K562 (cell line): ENCODE measurements around the gene SDC3. TPM values are rescaled to one million over a fixed set of nuclear protein-coding genes. Genes with fewer than 3 reads are reported as not detected.

Source experiments
- NR0B1 ChIP-seq: fragments of 450-650 bp; IDR thresholded peaks from one replicate; pipeline ENCODE4 v1.6.1; 2018; ENCODE audit warnings: mild to moderate bottlenecking, moderate library complexity; ENCODE audit not compliant: partially characterized antibody
- NR4A1 ChIP-seq, 2 experiments: fragments of 250-450 bp in 1 of 2; fragments of 450-650 bp in 1 of 2; sonication (Bioruptor Pico) in 1 of 2; IDR thresholded peaks; 2 replicates each; pipeline versions ENCODE4 v1.4.0 to v1.6.1; 2016 to 2020; ENCODE audit warnings: mild to moderate bottlenecking in 2 of 2, missing compliant biosample characterization in 1 of 2, missing genetic modification characterization in 1 of 2, moderate library complexity in 1 of 2
- PML ChIP-seq: IDR thresholded peaks from 2 replicates; pipeline ENCODE4 v1.6.1; 2012; ENCODE audit warnings: low read length, inconsistent platforms
- PTBP1 ChIP-seq: fragments of 200-400 bp; formaldehyde crosslinking; IDR thresholded peaks from 2 replicates; pipeline ENCODE4 v1.6.1; 2017; ENCODE audit warnings: low read depth, low read length
- RCOR1 ChIP-seq, 2 experiments: IDR thresholded peaks; 2 replicates each; pipeline ENCODE4 v1.6.1; 2012; ENCODE audit warnings: low read depth in 2 of 2, low read length in 2 of 2, borderline replicate concordance in 1 of 2, improper control_type of control experiment in 1 of 2
- SLC30A9 ChIP-seq: fragments of 250-450 bp; sonication (Bioruptor Pico); IDR thresholded peaks from 2 replicates; pipeline ENCODE4 v1.8.0; 2022; ENCODE audit warnings: mild to moderate bottlenecking, moderate library complexity
- SMAD4 ChIP-seq: fragments of 250-450 bp; sonication (Bioruptor Pico); conservative IDR thresholded peaks from 2 replicates; pipeline ENCODE4 v1.8.0; 2021; ENCODE audit warnings: inconsistent platforms, mild to moderate bottlenecking, moderate library complexity
- USF1 ChIP-seq: sonication (generic); formaldehyde crosslinking; IDR thresholded peaks from 2 replicates; pipeline ENCODE4 v1.9.0; 2022; ENCODE audit warnings: mild to moderate bottlenecking, missing genetic modification reagents
- ZBTB17 ChIP-seq: fragments of 450-650 bp; formaldehyde crosslinking; IDR thresholded peaks from 2 replicates; pipeline ENCODE4 v1.4.0; 2020; ENCODE audit warnings: mild to moderate bottlenecking
- ZNF407 ChIP-seq: fragments of 450-650 bp; IDR thresholded peaks from 2 replicates; pipeline ENCODE4 v1.6.1; 2016; ENCODE audit warnings: low read depth
- ZNF717 ChIP-seq: fragments of 250-450 bp; sonication (Bioruptor Pico); IDR thresholded peaks from 2 replicates; pipeline ENCODE4 v1.5.0; 2021
- polyA plus RNA-seq, 8 experiments: library from polyadenylated mRNA; depleted of rRNA in 4 of 8; stranded (reverse) in 5 of 8; unstranded in 3 of 8; fragments of >200 nt; fragmentation: Nextera tagmentation in 2 of 8; fragmentation: Illumina TruSeq in 1 of 8; extraction: Ambion mirVana in 2 of 8; extraction: Trizol in 1 of 8; gene quantifications; 2 replicates each; pipeline versions ENCODE4 v1.2.1 to v1.2.3, GENCODE V29; 2011 to 2014; ENCODE audit warnings: inconsistent platforms in 1 of 8, missing spikeins in 1 of 8
- total RNA-seq, 7 experiments: library from RNA; depleted of rRNA in 6 of 7; stranded (reverse); fragments of >200 nt in 6 of 7; fragmentation: Illumina TruSeq in 2 of 7; extraction: Trizol in 2 of 7; gene quantifications; 2 replicates each; pipeline versions ENCODE4 v1.2.1 to v1.2.3, GENCODE V29; 2011 to 2021; ENCODE audit warnings: low replicate concordance in 1 of 7
- TF ChIP-seq, protein P1 (sequence below): fragments of 150-350 bp; IDR thresholded peaks from 2 replicates; pipeline ENCODE4 v1.6.1; 2014; ENCODE audit warnings: low read depth, mild to moderate bottlenecking, low read length, borderline replicate concordance

Gene SDC3
- total and polyA plus RNA-seq, 9 of the 15 experiments (the other 6 are each of a cell fraction or from before 2014, with no cell fraction given): 0.38 to 44.1 (median 12.1) TPM

DNA sequence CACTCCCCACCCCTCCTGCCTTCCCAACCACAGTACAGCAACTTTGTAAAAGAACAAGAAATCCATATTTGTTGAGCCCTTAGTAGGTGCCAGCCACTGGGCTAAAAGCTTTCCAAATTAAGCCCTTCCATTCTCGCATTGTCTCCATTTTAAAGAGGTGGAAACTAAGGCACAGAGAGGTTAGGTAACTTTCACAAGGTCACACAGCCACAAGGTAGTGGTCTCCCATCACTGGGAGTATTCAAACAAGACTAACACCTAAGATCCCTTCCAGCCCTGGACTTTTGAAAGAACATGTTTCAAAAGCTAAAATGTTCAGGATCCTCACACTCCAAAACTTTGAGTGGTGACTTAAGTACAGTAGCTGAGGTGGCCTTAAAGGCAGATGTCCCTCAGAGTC is 3.2 kb downstream of the SDC3 start (continued):
- TF ChIP-seq NR4A1 (CRISPR knock-in tag; IDR thresholded peaks at IDR 0.05): no peak
- no peak for TF ChIP-seq NR4A1 (tag; IDR thresholded peaks at IDR 0.05)
- TF ChIP-seq NR0B1: no peak
- TF ChIP-seq RCOR1 (IDR thresholded peaks at IDR 0.05; ENCODE audit: borderline replicate concordance in 1 of 2, low read depth in 2 of 2, low read length in 2 of 2): 0 out of 4 replicates have a peak, but pooled peaks of 1 of the 2 experiments have one; percentile 29
- TF ChIP-seq SMAD4 (CRISPR knock-in tag): no peak
- TF ChIP-seq ZNF717 (CRISPR knock-in tag): no peak
- TF ChIP-seq, protein P1, sequence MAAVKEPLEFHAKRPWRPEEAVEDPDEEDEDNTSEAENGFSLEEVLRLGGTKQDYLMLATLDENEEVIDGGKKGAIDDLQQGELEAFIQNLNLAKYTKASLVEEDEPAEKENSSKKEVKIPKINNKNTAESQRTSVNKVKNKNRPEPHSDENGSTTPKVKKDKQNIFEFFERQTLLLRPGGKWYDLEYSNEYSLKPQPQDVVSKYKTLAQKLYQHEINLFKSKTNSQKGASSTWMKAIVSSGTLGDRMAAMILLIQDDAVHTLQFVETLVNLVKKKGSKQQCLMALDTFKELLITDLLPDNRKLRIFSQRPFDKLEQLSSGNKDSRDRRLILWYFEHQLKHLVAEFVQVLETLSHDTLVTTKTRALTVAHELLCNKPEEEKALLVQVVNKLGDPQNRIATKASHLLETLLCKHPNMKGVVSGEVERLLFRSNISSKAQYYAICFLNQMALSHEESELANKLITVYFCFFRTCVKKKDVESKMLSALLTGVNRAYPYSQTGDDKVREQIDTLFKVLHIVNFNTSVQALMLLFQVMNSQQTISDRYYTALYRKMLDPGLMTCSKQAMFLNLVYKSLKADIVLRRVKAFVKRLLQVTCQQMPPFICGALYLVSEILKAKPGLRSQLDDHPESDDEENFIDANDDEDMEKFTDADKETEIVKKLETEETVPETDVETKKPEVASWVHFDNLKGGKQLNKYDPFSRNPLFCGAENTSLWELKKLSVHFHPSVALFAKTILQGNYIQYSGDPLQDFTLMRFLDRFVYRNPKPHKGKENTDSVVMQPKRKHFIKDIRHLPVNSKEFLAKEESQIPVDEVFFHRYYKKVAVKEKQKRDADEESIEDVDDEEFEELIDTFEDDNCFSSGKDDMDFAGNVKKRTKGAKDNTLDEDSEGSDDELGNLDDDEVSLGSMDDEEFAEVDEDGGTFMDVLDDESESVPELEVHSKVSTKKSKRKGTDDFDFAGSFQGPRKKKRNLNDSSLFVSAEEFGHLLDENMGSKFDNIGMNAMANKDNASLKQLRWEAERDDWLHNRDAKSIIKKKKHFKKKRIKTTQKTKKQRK: no peak
- TF ChIP-seq ZBTB17 (CRISPR knock-in tag): no peak
- TF ChIP-seq ZNF407: no peak
- 0 out of 2 replicates have a peak, but pooled peaks have one; percentile 27 for TF ChIP-seq PTBP1
- TF ChIP-seq USF1 (CRISPR knock-in tag): no peak
- no peak for TF ChIP-seq SLC30A9 (CRISPR knock-in tag)
- no peak for TF ChIP-seq PML
- TF ChIP-seq, all 486 proteins: peak for 9
